HG02588 (cell line): Measurements from ENCODE around the gene IMPA2.

Experiments
- ATAC-seq: cut with Tn5 transposase; IDR thresholded peaks from one replicate; pipeline ENCODE4 v1.9.1; 2021; ENCODE audit warnings: mild to moderate bottlenecking, moderate library complexity; ENCODE audit not compliant: unreplicated experiment

The IMPA2 gene

GRCh38 chr18:11987527-11987926 is 6.2 kb downstream of the IMPA2 start:
- ATAC-seq, result no peak

- no peak for ATAC-seq
Observed at GRCh38 chr18:11989174-11989573, 7.9 kb downstream of the IMPA2 start.

DNA sequence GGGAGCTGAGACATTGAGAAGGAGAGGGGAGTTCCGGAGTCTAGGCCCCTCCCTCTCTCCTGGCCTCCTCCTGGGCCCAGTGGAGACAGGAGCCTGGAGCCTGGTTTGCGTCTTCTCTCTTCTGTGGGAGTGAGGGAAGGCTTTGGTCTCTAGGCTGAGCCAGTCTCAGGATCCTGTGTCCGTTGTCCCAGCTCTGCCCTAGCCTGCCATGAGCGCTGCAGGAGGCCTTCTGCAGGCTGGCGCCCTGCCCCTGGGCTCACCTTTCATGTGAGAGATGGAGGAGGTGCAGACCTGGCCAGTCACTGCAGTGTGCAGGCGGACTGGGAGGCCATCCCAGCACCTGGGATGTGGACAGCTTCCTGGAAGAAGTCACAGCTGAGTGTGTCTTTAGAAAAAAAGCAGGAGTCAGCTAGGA is 8.7 kb downstream of the IMPA2 start:
- no peak for ATAC-seq

- no peak for ATAC-seq
Observed at GRCh38 chr18:11990539-11990938, 9.2 kb downstream of the IMPA2 start.

GRCh38 chr18:11991021-11991795 is 9.9 kb downstream of the IMPA2 start:
- no peak for ATAC-seq

DNA sequence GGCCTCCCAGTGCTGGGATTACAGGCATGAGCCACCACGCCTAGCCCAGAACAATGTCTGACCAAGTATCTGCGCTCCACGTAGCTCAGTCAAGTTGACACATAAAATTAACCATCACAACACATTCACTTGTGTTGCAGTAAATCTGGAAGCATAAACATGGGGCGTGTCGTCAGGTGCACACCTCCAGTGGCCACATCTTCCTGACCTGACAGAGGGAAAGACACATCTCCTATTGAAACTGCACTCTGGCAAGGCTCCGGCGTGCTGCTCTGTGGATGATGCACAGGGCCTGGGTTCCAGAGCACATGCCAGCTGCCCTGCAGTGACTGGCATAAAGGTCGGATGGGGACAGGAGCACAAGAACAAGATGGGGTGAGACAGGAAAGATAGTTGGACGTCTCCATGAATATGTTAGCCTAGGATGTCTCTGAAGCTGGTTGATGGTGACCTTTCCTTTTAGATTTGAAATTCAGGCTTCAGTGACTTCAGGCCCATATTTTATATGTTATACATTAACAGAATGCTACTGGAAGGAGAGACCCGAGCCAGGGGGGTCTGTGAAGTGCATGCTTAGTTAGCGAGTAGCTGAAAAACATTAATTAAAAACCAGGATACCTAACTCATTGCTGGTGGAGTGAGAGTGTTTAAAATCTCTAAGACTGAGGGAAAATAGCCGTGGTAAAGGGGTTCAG is 10.9 kb downstream of the IMPA2 start:
- no peak for ATAC-seq

GRCh38 chr18:11993264-11993916 is 12.1 kb downstream of the IMPA2 start:
- no peak for ATAC-seq

GRCh38 chr18:11994336-11994702 is 13.0 kb downstream of the IMPA2 start:
- ATAC-seq, result no peak

- no peak for ATAC-seq
Observed at GRCh38 chr18:11994703-11995444, 13.6 kb downstream of the IMPA2 start.

GRCh38 chr18:11995445-11996189 is 14.3 kb downstream of the IMPA2 start:
- peak; percentile 89 for ATAC-seq

GRCh38 chr18:11996190-11996754 is 15.0 kb downstream of the IMPA2 start:
- ATAC-seq, result no peak

DNA sequence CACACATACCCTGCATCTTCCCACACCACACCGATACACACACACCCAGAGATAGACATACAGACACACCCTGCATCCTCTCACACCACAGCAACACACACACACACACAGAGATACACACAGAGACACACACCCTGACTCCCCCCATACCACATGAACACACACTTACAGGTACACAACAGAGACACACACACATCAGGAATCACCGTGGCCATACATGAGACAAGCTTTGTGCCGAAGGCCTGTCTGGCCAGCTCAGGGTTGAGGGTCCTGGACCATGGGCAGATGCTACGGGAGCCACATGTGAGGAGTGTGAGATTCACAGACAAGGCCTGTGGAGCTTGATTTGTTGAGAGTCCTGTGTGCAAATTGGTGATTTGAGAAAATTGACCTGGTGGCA is 15.6 kb downstream of the IMPA2 start:
- ATAC-seq, result no peak

DNA sequence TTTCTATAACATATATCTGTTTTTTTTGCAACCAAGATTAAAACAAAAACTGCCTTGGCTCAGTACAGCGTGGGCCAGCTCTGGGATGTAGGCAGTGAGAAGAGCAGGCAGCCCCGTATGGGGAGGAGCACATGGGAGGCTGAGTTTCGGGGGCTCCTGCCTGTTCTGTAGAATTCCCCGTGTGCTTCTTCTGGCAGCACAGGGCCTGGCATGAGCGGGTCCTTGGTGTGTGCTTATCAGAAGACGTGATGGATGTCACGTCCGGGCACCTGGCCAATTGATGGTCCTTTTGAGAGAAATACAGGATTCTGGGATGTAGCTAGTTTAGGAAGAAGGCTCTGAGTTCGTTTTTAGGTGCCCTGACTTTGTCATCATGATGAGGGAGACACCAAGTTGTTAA is 16.2 kb downstream of the IMPA2 start:
- no peak for ATAC-seq

- no peak for ATAC-seq
Observed at GRCh38 chr18:11998193-11998592, 16.9 kb downstream of the IMPA2 start.

DNA sequence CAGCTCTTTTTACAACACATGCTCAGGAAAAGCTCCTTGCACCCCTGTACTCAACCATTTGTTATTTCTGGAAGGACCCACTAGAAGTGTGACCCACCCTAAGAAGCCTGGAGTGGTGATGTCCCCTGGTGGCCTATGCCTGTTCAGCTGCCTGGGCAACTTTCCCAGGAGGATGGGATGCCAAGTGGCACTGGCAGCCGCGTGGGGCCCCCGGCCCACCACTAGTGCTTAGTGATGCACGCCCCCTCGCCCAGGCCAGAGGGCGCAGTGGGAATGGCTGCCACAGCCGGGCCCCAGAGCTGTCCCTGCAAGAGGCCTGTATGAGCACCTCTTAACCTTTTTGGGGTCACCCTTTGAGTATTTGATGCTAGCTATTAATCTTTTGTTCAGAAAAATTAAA is 18.1 kb downstream of the IMPA2 start:
- no peak for ATAC-seq

- no peak for ATAC-seq
Observed at GRCh38 chr18:12000072-12000659, 18.9 kb downstream of the IMPA2 start.

DNA sequence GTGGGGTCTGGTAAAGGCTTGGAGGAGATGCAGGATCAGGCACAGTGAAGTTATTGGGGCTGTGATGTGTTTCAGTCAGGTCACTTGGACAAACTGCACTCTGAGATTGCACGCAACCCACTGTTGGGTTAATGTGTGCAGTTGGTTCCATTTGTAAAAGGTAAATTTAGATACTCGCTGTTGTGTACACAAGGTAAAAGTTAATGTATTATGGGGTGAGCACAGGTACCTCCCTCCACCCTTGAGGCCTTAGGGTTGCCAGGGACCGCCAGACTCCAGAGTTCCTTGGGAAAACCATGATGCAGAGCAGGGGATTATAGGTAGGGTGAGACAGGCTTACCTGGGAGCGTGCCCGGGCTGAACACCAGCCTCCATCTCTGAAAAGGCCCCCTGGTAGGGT is 20.1 kb downstream of the IMPA2 start:
- no peak for ATAC-seq

- no peak for ATAC-seq
Observed at GRCh38 chr18:12003894-12004293, 22.6 kb downstream of the IMPA2 start.

GRCh38 chr18:12005538-12006487 is 24.5 kb downstream of the IMPA2 start:
- ATAC-seq, result no peak
